GM18870 (cell line): Measurements from ENCODE around the gene NBEA.
"Not testable (repeated sequence)": the region's sequence is repeated elsewhere in the genome, so short reads cannot be mapped to it uniquely, and the experiment has no call there.

Experiments used
- ATAC-seq: cut with Tn5 transposase; IDR thresholded peaks from one replicate; pipeline ENCODE4 v1.9.1; 2021; ENCODE audit warnings: moderate library complexity; ENCODE audit not compliant: unreplicated experiment

NBEA gene

DNA sequence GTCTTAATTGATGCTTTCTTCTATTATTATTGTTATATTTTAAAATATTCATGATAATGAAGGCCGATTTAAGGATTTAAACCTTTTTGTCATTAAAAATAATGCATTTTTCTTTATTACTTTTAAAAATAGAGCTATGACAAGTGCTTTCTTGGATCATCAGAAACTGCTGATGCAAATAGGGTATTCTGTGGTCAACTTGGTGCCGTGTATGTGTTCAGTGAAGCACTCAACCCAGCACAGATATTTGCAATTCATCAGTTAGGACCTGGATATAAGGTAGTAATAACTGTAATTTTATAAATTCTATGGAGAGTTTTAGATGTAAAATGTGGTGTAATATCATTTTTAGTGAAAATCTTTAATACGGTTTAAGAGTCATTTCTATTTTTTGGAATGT lies 116.5 kb downstream of the NBEA start:
- ATAC-seq: peak; percentile 57

GRCh38 chr13:35086667-35087066 lies 144.6 kb downstream of the NBEA start:
- no peak for ATAC-seq

GRCh38 chr13:35092251-35092650 lies 150.2 kb downstream of the NBEA start:
- ATAC-seq: no peak

GRCh38 chr13:35092751-35093150 lies 150.7 kb downstream of the NBEA start:
- ATAC-seq: no peak

DNA sequence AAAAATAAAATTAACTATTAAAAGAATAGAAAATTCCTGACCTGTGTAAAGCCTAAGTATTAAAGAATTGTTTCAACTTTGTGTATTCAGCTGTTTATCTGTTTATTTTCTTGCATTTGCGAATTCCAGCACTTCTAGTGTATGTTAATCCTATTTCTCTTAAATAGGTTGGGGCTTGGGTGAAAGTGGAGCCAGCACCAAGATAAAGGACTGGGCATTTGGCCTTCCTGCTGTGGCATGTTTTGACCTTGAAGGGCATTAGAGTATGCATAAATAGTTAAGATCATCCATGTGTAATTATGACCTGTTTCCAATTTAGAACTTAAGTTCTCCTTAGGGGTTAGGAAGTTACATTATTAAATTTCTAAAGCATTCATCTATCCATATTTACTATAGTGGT lies 151.3 kb downstream of the NBEA start:
- no peak for ATAC-seq

- ATAC-seq: not testable (repeated sequence)
Measured at GRCh38 chr13:35106771-35107170, 164.7 kb downstream of the NBEA start.

DNA sequence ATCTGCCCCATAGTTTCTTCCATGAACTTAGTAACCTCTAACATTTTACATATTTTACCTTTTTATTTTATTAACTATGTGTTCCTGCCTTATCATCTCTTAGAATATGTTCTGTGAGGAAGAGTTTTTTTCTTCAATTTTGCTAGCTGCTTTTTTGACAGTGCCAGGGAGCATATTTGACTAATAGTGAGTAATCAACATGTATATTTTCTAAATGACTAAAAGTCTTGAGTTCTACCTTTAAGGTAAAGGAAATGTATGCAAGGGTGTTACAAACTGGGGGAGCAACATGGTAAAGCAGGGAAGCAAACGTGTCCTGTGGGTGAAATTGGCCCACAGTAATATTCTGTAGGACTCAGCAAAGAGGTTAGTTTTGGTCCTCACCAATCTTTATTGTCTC lies 165.5 kb downstream of the NBEA start:
- no peak for ATAC-seq

DNA sequence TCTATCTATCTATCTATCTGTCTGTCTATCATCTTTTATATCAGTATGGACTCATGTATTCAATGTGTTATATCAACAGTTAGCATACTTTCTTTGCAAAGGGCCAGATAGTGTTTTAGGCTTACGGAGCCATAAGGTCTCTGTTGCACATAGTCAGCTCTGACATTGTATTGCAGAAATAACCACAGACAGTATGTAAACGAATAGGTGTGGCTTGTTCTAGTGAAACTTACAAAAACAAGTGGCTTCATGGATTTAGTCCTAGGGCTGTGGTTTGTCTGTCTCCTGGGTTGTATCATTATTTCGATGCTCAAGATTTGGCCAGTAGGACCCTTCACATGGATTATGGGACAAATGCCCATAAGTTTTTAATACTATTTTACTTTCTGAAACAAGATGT lies 171.5 kb downstream of the NBEA start:
- not testable (repeated sequence) for ATAC-seq

GRCh38 chr13:35127466-35127865 lies 185.4 kb downstream of the NBEA start:
- no peak for ATAC-seq

- ATAC-seq: no peak
Measured at GRCh38 chr13:35129500-35129899, 187.4 kb downstream of the NBEA start.

- no peak for ATAC-seq
Measured at GRCh38 chr13:35131471-35131870, 189.4 kb downstream of the NBEA start.

GRCh38 chr13:35136585-35136984 lies 194.5 kb downstream of the NBEA start:
- ATAC-seq: no peak

GRCh38 chr13:35139591-35139990 lies 197.5 kb downstream of the NBEA start:
- no peak for ATAC-seq

DNA sequence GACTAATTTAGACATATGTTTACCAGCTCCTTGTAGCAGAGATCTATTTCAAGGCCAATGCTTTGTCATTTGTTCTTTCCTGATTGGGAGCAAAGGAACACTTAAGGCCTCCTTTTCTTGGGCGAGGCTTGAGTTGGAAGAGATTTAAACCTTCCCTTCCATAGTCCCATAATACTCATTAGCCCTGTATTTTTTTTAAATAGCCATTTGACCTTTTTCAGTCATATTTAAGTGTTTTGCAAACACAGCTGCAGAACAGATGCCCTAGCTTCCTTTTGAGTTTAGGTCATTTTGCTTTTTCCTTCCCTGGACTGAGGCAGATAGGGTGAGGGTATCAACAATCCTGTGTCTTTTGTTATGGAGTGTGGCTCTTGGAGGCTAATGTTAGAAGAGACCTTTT lies 198.3 kb downstream of the NBEA start:
- ATAC-seq: no peak

DNA sequence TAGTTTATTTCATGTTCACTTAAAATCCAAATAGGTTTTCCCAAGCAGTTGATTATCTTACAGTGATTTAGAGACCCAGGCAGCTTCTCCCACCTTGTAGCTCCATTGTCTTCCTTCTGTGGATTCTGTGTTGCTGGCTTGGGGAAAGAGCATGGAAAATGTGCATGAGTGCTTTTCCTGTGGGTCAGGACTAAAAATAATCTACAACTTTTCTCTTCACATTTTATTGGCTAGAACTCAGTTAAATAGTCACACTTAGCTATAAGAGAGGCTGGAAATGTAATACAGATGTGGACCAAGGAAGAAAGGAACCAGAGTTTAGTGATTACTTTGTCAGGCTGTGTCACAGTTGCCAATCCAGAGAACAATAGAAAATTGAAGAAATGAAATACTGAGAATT lies 198.8 kb downstream of the NBEA start:
- ATAC-seq: no peak

DNA sequence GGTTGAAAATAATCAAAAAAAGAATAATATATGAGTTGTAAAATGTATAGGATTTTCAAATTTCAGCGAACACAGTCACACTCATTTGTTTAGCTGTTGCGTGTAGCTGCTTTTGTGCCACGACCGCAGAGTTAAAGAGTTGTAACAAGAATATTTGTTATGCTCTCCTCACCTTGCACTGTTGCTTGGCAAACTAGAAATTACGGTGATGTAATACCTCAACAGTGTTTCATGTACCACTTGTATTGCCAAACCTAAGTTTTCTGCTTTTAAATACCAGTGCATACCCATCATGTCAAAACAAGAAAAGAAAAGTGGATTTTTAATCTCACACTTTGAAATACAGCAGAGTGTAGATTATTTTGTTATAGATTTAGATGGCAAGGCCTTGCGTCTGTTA lies 201.1 kb downstream of the NBEA start:
- ATAC-seq: no peak

DNA sequence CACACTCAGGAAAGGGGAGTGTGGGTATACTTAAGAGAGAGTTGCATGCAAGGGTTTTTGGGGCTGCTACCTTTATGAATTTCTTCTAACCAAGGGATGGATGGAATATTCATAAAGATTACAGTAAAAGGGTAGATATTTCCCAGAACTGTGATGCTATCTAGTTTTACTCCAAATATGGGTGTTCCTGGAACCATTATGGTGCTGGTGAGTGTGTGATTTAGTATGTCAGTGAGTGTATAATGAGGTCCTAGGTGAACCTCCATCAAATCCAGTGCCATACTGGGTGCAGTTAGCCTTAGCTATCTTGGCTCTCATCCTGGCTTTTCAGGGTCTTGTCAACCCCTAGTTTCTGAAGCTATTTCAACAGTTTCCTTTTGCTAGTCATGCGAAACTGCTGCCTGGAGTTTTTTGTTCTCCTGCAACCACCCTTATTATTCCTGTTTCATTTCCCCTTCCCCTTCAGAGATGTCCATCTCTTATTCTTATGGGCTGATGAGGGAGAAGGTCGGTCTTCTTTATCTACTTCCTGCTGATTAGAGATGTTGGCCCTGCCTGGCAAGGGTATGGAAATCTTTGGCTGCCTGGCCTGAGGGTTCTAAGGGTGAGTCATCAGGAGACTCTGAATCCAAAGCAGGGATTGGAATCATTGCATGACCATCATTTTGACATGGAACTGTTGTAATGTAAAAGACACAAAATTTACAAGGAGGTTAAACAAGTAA lies 202.3 kb downstream of the NBEA start:
- ATAC-seq: no peak

DNA sequence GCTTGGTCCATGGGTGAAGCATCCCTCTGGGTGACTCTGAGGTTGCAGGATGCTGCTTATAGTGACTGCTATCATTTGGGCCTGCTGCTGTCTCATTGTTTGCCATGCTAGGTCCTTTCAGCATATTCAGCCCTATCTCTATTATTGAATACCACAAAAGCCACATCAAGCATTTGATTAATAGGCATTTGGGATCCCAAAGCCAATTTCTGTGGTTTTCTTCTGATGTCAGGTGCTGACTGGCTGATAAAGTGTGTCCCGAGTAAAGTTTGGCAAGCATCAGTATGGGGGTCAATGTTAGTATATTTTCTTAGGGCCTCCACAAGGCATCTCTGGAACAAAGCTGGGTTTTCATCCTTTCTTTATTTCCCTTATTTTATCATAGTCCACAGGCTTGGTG lies 204.6 kb downstream of the NBEA start:
- ATAC-seq: no peak

GRCh38 chr13:35157143-35157755 lies 215.2 kb downstream of the NBEA start:
- peak; percentile 65 for ATAC-seq

- ATAC-seq: no peak
Measured at GRCh38 chr13:35159041-35159440, 217.0 kb downstream of the NBEA start.

- ATAC-seq: no peak
Measured at GRCh38 chr13:35160896-35161295, 218.8 kb downstream of the NBEA start.

GRCh38 chr13:35162420-35162819 lies 220.3 kb downstream of the NBEA start:
- no peak for ATAC-seq

DNA sequence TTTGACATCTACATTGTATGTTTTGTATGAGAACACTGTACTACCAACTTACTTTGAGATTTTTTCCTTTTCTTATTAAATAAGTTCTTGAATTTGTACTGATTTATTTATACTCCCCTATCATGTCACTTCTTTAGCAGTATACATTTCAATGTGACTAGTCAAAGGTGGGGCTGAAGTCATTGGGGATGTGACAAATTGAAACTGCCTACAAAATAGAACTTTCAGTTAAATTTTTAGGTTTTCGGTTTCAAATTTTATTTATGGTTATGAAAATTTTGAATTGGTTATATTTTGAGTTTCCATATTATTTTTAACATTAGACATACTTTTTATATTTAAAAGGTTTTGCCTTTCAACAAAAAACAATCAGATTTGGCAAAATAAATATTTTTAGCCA lies 221.6 kb downstream of the NBEA start:
- ATAC-seq: peak; percentile 51
